HepG2 (cell line): Measurements from ENCODE around the gene PSMA7. TPM values are rescaled to one million over a fixed set of nuclear protein-coding genes. Genes with fewer than 3 reads are reported as not detected.

Source experiments
- BRD4 ChIP-seq: sonication (generic); formaldehyde crosslinking; IDR thresholded peaks from 2 replicates; pipeline ENCODE4 v1.4.0; 2020; ENCODE audit warnings: missing genetic modification reagents
- IKZF5 ChIP-seq: IDR thresholded peaks from 2 replicates; pipeline ENCODE4 v1.6.1; 2018; ENCODE audit warnings: missing genetic modification reagents, mild to moderate bottlenecking, missing compliant biosample characterization
- JARID2 ChIP-seq: sonication (generic); formaldehyde crosslinking; IDR thresholded peaks from 2 replicates; pipeline ENCODE4 v1.8.1; 2023; ENCODE audit warnings: missing genetic modification reagents, inconsistent platforms; ENCODE audit not compliant: insufficient replicate concordance
- KLF13 ChIP-seq: sonication (generic); formaldehyde crosslinking; IDR thresholded peaks from 2 replicates; pipeline ENCODE4 v1.4.0; 2020; ENCODE audit warnings: mild to moderate bottlenecking, missing genetic modification reagents
- MIER3 ChIP-seq: IDR thresholded peaks from 2 replicates; pipeline ENCODE4 v1.6.1; 2016; ENCODE audit warnings: missing compliant biosample characterization, borderline replicate concordance
- MYPOP ChIP-seq: sonication (generic); formaldehyde crosslinking; IDR thresholded peaks from 2 replicates; pipeline ENCODE4 v1.8.1; 2023; ENCODE audit warnings: mild to moderate bottlenecking, moderate library complexity, missing genetic modification reagents
- SNAPC4 ChIP-seq: sonication (generic); formaldehyde crosslinking; IDR thresholded peaks from 2 replicates; pipeline ENCODE4 v1.4.0; 2020; ENCODE audit warnings: mild to moderate bottlenecking, missing genetic modification reagents
- SRSF9 ChIP-seq: fragments of 200-400 bp; formaldehyde crosslinking; IDR thresholded peaks from 2 replicates; pipeline ENCODE4 v1.6.1; 2018; ENCODE audit warnings: borderline replicate concordance, mild to moderate bottlenecking, low read depth, low read length; ENCODE audit not compliant: insufficient read depth, poor library complexity, severe bottlenecking
- SRY ChIP-seq: sonication (generic); formaldehyde crosslinking; IDR thresholded peaks from 2 replicates; pipeline ENCODE4 v1.8.0; 2022; ENCODE audit warnings: mild to moderate bottlenecking, missing genetic modification reagents
- ZBED4 ChIP-seq: sonication (generic); formaldehyde crosslinking; IDR thresholded peaks from 2 replicates; pipeline ENCODE4 v1.4.0; 2020; ENCODE audit warnings: missing genetic modification reagents, borderline replicate concordance
- ZFP37 ChIP-seq: sonication (generic); formaldehyde crosslinking; IDR thresholded peaks from 2 replicates; pipeline ENCODE4 v1.4.0; 2020; ENCODE audit warnings: missing genetic modification reagents, borderline replicate concordance
- ZHX1 ChIP-seq: sonication (generic); formaldehyde crosslinking; IDR thresholded peaks from 2 replicates; pipeline ENCODE4 v1.8.1; 2022; ENCODE audit warnings: low read depth, mild to moderate bottlenecking, missing genetic modification reagents
- polyA plus RNA-seq, 8 experiments: library from polyadenylated mRNA; depleted of rRNA in 3 of 8; stranded (reverse) in 7 of 8; unstranded in 1 of 8; fragments of >200 nt; fragmentation: Illumina TruSeq in 4 of 8; extraction: Trizol in 4 of 8; gene quantifications; 2 replicates each; pipeline versions ENCODE4 v1.2.1 to v1.2.3, GENCODE V29; 2011 to 2016; ENCODE audit warnings: low read depth in 4 of 8, missing spikeins in 1 of 8, mixed read lengths in 1 of 8; ENCODE audit not compliant: insufficient read depth in 1 of 8
- total RNA-seq, 5 experiments: library from RNA; depleted of rRNA; stranded (reverse); fragments of >200 nt; fragmentation: Illumina TruSeq; extraction: Trizol; gene quantifications; 2 replicates each; pipeline ENCODE4 v1.2.3, GENCODE V29; 2016; ENCODE audit warnings: low read depth in 1 of 5

The PSMA7 gene
- total and polyA plus RNA-seq, 2 of the 13 experiments (the other 11 are each of a cell fraction or from before 2014, with no cell fraction given) = 531 to 631 TPM

- TF ChIP-seq KLF13 = no peak
- no peak for TF ChIP-seq SRSF9
- TF ChIP-seq SRY (CRISPR knock-in tag) = no peak
- TF ChIP-seq MYPOP (CRISPR knock-in tag) = peak; percentile 86
- TF ChIP-seq IKZF5 = no peak; the same call in 1 of the 2 replicates
- no peak for TF ChIP-seq SNAPC4 (CRISPR knock-in tag)
- TF ChIP-seq BRD4 = 0 out of 2 replicates have a peak, but pooled peaks have one; percentile 36
- peak; percentile 19; the same call in 1 of the 2 replicates for TF ChIP-seq ZHX1 (CRISPR knock-in tag)
- 0 out of 2 replicates have a peak, but pooled peaks have one; percentile 51 for TF ChIP-seq ZBED4
- TF ChIP-seq ZFP37 (CRISPR knock-in tag) = no peak; the same call in 1 of the 2 replicates
- TF ChIP-seq MIER3 (CRISPR knock-in tag) = no peak
- no peak for TF ChIP-seq JARID2 (CRISPR knock-in tag)
These were observed 1.6 kb downstream of the PSMA7 start (continued) for GRCh38 chr20:62141397-62142251.
